K562 (cell line): Measurements from ENCODE around the gene APBA2.
"Not testable (repeated sequence)": the region's sequence is repeated elsewhere in the genome, so short reads cannot be mapped to it uniquely, and the experiment has no call there.

Source experiments
- CSDE1 ChIP-seq, 2 experiments: fragments of 450-650 bp; IDR thresholded peaks; 2 replicates each; pipeline ENCODE4 v1.6.1; 2016; ENCODE audit warnings: mild to moderate bottlenecking in 1 of 2
- FOXA1 ChIP-seq: fragments of 450-650 bp; IDR thresholded peaks from 2 replicates; pipeline ENCODE4 v1.6.1; 2016; ENCODE audit warnings: mild to moderate bottlenecking, borderline replicate concordance
- RFX5 ChIP-seq: IDR thresholded peaks from 2 replicates; pipeline ENCODE4 v1.6.1; 2011; ENCODE audit warnings: low read depth, mild to moderate bottlenecking, improper control_type of control experiment, low read length
- ZFP1 ChIP-seq: fragments of 450-650 bp; formaldehyde crosslinking; IDR thresholded peaks from 2 replicates; pipeline ENCODE4 v1.4.0; 2020; ENCODE audit warnings: mild to moderate bottlenecking, mixed read lengths

GRCh38 chr15:29025411-29025810 is 139.6 kb downstream of the APBA2 start:
- not testable (repeated sequence) for TF ChIP-seq FOXA1; RFX5; ZFP1 (CRISPR knock-in tag); CSDE1 (IDR thresholded peaks at IDR 0.05)
